HUES48 (cell line): ENCODE measurements around the gene RAB36.

Source experiments
- H3K27ac ChIP-seq: one replicate; pipeline ENCODE4 v1.7.0; 2013; ENCODE audit warnings: low read depth, low read length, inconsistent platforms
- H3K27me3 ChIP-seq: 2 replicates; pipeline ENCODE4 v1.6.1; 2013; ENCODE audit warnings: mild to moderate bottlenecking, low read length; ENCODE audit not compliant: control insufficient read depth, insufficient read depth
- H3K36me3 ChIP-seq: 2 replicates; pipeline ENCODE4 v1.6.1; 2013; ENCODE audit warnings: low read length; ENCODE audit not compliant: control insufficient read depth, insufficient read depth
- H3K4me1 ChIP-seq: 2 replicates; pipeline ENCODE4 v1.6.1; 2013; ENCODE audit warnings: mild to moderate bottlenecking, low read length; ENCODE audit not compliant: control insufficient read depth, insufficient read depth
- H3K4me3 ChIP-seq: 2 replicates; pipeline ENCODE4 v1.5.1; 2013; ENCODE audit warnings: mild to moderate bottlenecking, low read depth, low read length
- H3K9ac ChIP-seq: 2 replicates; pipeline ENCODE4 v1.6.1; 2013; ENCODE audit warnings: mild to moderate bottlenecking, low read depth, low read length, moderate library complexity
- H3K9me3 ChIP-seq: 2 replicates; pipeline ENCODE4 v1.6.1; 2013; ENCODE audit warnings: low read length; ENCODE audit not compliant: control insufficient read depth, insufficient read depth

Gene RAB36

DNA sequence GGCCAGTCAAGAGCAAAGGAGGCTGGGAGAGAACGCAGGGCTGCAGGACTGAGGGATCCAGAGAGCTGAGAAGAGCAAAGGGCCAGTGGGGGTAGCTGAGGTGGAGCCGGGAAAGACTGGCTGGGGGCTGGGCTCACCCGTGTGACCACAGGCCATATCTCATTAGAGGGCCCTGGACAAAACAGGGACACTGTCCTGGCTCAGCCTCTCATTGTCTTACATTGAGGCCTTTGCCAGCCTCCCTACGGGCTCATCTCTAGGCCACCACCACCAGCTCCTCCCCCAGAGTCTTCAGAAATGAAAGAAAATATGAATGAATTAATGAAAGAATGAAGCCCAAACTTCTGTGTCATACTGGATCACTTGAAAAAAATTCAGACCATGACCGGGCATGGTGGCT, 9.2 kb downstream of the RAB36 start:
- Histone ChIP-seq H3K36me3 (no peaks in the 10 kb centered on the region), H3K4me1 (peaks cover 3% of the 10 kb centered on the region; the same call in 1 of the 2 replicates), H3K27ac (no peak overlapping the region), H3K27me3 (no peaks in the 10 kb centered on the region), H3K4me3 (no peak overlapping the region), H3K9me3 (no peaks in the 10 kb centered on the region), H3K9ac (no peak overlapping the region)

DNA sequence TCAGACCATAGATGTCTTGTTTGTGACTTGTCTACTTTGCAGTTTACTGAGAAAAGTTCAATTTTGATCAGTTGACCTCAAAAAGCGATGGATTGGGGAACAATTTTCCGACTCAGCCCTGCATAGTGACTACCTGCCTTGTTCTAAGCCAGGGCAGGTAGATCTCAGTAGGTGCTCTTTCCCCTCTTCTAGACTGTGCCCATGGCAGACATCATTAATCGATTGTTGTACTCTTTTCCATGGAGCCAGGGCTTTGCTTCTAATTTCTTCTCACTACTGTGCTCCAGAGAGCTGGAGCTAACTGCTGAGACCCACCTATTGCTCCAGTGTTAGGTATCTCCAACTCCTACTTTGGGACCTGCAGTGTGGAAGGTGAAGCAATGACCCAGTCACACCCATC, 9.9 kb downstream of the RAB36 start:
- H3K4me1 ChIP-seq: no peaks in the 10 kb centered on the region; the same call in 1 of the 2 replicates
- H3K36me3 ChIP-seq: no peaks in the 10 kb centered on the region
- no peak overlapping the region for H3K4me3 ChIP-seq
- H3K27me3 ChIP-seq: no peaks in the 10 kb centered on the region
- H3K9me3 ChIP-seq: no peaks in the 10 kb centered on the region
- no peak overlapping the region for H3K27ac ChIP-seq
- no peak overlapping the region for H3K9ac ChIP-seq

DNA sequence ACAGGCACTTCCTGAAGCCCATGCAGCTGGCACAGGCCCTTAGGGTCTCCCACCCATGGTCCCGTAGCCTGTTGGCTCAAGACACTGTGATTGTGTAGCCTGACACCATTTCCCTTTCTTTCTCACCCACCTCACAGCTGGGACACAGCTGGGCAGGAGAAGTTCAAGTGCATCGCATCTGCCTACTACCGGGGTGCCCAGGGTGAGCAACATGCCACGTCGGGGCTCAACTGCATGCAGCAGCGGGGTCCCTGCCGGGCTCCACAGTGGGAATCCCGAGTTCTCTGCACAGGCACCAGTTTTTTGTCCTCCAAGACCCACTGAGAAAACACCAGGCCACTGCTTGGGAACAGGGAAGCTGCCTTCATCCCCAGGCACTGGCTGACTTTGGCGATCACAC, 10.6 kb downstream of the RAB36 start:
- no peak overlapping the region for H3K4me3 ChIP-seq
- no peak overlapping the region for H3K9ac ChIP-seq
- H3K36me3 ChIP-seq: no peaks in the 10 kb centered on the region
- H3K27me3 ChIP-seq: no peaks in the 10 kb centered on the region
- no peaks in the 10 kb centered on the region for H3K9me3 ChIP-seq
- H3K4me1 ChIP-seq: no peaks in the 10 kb centered on the region; the same call in 1 of the 2 replicates
- no peak overlapping the region for H3K27ac ChIP-seq

DNA sequence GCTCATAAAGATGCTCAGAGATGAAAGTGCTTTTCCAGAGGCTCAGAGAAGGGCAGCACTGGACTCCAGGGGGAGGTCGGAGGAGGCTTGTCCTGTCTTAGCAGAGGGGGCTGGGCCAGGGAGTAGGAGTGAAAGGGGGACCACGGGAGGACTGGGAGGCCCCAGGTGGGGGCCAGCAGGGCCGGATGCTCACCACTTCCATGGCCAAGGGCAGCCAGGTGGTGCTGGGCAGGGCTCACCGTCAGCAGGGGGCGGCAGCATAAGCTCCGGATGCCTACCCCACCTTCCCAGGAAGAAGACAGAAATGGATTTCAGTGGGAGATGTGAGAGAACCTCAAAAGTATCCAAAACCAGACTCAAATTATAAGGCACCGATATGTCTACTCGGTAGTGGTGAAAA, 11.0 kb downstream of the RAB36 start:
- Histone ChIP-seq H3K4me1 (no peaks in the 10 kb centered on the region; the same call in 1 of the 2 replicates), H3K27ac (no peak overlapping the region), H3K9ac (no peak overlapping the region), H3K4me3 (no peak overlapping the region), H3K9me3 (no peaks in the 10 kb centered on the region), H3K27me3 (no peaks in the 10 kb centered on the region), H3K36me3 (no peaks in the 10 kb centered on the region)

DNA sequence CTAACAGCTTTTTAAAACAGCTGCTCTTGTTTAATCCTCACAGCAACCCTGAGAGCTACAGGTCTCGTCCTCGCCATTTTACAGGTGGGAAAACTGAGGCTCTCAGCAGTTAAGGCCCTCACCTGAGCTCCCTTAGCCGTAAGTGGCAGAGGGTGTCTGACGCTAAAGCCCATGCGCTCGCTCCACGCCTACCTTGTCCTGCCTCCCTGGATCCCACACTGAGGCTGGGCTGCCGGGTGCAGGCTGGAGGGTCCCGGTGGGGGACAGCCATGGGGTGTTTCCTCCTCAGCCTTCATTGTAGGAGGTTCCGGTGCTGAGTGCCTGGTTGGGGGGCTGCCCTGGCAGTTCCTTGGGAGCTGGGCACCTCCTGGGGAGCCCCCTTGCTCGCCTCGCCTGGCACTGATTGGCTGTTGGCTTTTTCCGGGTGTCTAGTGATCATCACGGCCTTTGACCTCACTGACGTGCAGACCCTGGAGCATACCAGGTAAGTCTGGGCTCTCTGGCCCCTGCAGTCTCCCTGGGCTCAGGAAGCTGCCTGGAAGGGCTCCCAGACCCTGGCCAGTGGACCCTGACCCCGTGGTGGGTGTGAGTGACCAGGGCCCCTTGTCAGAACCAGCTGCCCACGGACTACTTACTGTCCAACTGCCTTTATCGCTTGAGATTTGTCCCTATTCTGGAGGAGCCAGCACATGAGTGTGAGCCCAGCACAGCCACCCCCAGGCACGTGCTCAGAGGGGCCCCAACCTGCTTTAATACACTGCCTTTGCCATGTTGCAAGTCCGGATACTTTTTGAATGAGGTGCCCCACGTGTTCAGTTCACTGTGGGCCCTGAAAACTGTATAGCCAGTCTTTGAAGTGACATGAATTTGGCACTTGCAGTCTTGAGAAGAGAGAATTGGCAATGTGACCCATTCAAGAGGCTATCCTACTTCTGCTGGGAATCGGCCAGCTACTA, 12.6 kb downstream of the RAB36 start:
- Histone ChIP-seq H3K9me3 (no peaks in the 10 kb centered on the region), H3K36me3 (no peaks in the 10 kb centered on the region), H3K4me3 (no peak overlapping the region), H3K27me3 (no peaks in the 10 kb centered on the region), H3K27ac (no peak overlapping the region), H3K4me1 (no peaks in the 10 kb centered on the region; the same call in 1 of the 2 replicates), H3K9ac (no peak overlapping the region)

DNA sequence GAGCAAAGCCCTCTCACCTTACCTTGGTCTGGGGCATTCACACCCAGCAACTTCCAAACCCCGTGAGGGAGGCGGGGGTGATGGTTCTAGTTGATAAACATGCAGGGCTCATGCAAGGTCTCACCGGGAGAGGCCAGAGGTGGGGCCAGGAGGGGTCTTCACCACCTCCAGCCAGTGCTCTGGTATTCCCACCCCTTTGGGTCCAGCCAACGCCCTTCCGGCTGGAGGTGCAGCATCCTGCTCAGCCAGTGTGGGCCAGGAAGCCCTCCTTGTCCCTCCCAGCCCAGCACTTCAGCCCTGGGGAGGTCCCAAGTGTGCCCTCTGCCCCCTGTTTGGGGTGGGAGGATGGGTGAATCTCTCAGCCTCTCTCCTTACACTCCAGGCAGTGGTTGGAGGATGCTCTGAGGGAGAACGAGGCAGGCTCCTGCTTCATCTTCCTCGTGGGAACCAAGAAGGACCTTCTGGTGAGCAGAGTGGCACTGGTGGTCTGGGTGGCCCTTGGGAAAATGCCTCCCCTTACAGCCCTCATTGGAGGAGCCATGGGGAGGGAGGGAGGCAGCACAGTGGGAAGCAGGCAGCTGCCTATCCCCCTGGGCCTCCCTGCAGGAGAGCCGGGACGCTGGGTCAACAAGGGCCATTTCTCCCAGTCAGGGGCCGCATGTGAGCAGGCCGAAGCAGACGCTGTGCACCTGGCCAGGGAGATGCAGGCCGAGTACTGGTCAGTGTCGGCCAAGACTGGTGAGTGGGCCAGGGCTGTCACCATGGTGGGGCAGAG, 13.4 kb downstream of the RAB36 start:
- Histone ChIP-seq H3K27ac (no peak overlapping the region), H3K9me3 (no peaks in the 10 kb centered on the region), H3K4me3 (no peak overlapping the region), H3K9ac (no peak overlapping the region), H3K36me3 (no peaks in the 10 kb centered on the region), H3K27me3 (no peaks in the 10 kb centered on the region), H3K4me1 (no peaks in the 10 kb centered on the region; the same call in 1 of the 2 replicates)

DNA sequence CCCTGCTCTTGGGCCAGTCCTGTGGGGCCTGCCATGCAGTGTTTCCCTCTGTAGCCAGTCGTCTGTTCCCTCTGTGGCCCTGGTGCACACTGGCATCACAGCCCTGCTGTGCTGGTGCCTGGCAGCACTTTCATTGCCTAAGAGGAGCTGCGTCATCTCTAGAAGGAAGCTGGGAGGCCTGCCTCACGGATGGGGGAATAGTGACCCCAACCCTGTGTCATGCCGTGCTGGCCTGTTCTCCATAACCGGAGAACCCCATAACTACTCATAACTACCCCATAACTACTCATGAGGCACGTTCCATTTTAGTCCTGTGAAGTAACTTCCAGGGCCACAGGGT, 14.0 kb downstream of the RAB36 start:
- no peak overlapping the region for H3K27ac ChIP-seq
- H3K36me3 ChIP-seq: no peaks in the 10 kb centered on the region
- H3K4me3 ChIP-seq: no peak overlapping the region
- H3K9ac ChIP-seq: no peak overlapping the region
- H3K27me3 ChIP-seq: no peaks in the 10 kb centered on the region
- no peaks in the 10 kb centered on the region for H3K9me3 ChIP-seq
- H3K4me1 ChIP-seq: no peaks in the 10 kb centered on the region; the same call in 1 of the 2 replicates

DNA sequence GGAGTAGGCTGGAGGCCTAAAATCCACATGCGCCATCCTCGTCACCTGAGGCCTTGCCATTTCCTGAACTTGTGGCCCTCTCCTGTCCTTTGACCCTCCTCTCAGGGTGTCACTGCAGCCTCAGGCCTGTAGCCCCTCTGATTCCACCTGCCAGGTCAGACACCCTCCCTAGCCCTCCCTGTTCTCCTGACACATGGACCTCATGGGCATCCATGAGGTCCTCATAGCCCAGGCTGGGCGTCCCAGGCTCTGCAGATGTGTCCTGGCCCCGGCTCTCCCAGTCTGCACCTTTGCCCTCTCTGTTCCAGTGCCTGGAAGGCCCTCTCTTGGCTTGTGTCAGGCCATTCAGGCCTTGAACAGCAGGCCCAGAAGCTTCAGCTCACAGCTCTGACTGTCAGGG, 15.8 kb downstream of the RAB36 start:
- Histone ChIP-seq H3K9ac (no peak overlapping the region), H3K9me3 (no peaks in the 10 kb centered on the region), H3K4me3 (no peak overlapping the region), H3K27me3 (no peaks in the 10 kb centered on the region), H3K36me3 (no peaks in the 10 kb centered on the region), H3K4me1 (no peaks in the 10 kb centered on the region; the same call in 1 of the 2 replicates), H3K27ac (no peak overlapping the region)

DNA sequence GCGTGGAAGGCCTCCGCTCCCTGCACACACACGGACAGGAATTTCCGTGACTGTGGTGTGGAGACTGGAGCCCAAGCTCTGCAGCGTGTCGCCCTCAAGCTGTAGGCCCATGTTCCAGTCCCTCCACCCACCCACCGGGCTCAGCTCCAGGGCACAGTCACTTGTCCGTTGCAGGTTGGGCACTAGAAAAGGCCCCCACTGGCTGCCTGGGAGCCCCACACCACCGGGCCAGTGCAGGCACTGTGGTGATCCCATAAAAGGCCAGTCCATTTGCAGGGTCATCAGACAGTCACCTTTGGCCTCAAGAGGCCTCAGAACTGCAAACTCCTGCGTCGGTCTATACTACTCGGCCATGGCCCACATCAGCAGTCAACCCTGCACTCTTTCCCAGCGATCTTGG, 16.3 kb downstream of the RAB36 start:
- Histone ChIP-seq H3K36me3 (no peaks in the 10 kb centered on the region), H3K4me3 (no peak overlapping the region), H3K4me1 (no peaks in the 10 kb centered on the region; the same call in 1 of the 2 replicates), H3K9ac (no peak overlapping the region), H3K27ac (no peak overlapping the region), H3K27me3 (no peaks in the 10 kb centered on the region), H3K9me3 (no peaks in the 10 kb centered on the region)

DNA sequence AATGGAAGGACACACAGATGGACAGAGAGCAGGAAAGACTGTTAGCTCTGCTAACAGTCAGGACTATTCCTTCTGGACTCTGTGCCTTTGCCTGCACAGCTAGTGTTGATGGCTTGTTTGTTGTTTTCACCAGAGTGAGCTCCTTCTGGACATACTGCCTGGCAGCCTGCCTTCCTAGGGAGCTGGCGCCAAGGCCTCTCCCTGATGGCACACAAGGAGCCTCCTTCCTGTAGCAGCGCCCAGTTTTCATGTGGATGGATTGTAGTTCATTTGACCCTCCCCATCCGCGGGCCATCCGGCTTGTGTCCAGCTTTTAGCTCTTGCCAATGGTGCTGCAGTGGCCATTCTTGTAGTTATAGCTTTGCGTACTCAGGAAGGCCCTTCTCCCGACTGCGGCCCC, 18.4 kb downstream of the RAB36 start:
- H3K27ac ChIP-seq: no peak overlapping the region

DNA sequence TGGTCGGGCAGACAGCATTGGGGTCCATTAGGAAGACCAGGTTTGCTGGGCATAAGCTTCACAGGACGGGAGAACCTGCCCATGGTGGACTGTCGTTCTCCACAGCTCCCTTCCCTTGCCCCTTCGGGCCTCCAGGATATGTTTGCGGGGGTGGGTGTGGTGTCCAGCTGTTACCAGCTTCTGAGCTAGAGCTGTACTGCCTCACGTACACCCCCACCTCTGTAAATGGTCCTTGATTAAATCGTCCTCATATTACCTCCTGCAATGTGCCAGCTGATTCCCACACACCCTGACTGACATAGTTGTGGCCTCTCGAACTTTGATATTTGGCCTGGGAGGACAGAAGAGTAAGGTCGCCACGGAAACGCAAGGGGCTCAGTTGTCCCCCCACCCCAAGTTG, 18.8 kb downstream of the RAB36 start:
- Histone ChIP-seq H3K4me1 (no peaks in the 10 kb centered on the region), H3K27ac (no peak overlapping the region), H3K9me3 (no peaks in the 10 kb centered on the region), H3K4me3 (no peak overlapping the region), H3K36me3 (no peaks in the 10 kb centered on the region), H3K9ac (no peak overlapping the region), H3K27me3 (no peaks in the 10 kb centered on the region)

More for the DNA sequence above, 18.4 kb downstream of the RAB36 start:
- H3K4me3 ChIP-seq: no peak overlapping the region
- H3K9ac ChIP-seq: no peak overlapping the region
- H3K9me3 ChIP-seq: no peaks in the 10 kb centered on the region
- no peaks in the 10 kb centered on the region for H3K4me1 ChIP-seq
- H3K36me3 ChIP-seq: no peaks in the 10 kb centered on the region
- H3K27me3 ChIP-seq: no peaks in the 10 kb centered on the region
